Keratinocyte (primary cell): ENCODE results near the gene KCNJ14. TPM values are rescaled to one million over a fixed set of nuclear protein-coding genes. Genes with fewer than 3 reads are reported as not detected.

Experiments used
- DNase-seq: peaks from one replicate; pipeline ENCODE4 v3.0.0-alpha.2; 2011; ENCODE audit warnings: low read depth, missing footprints, low spot score
- FAIRE-seq: peaks from 2 replicates; lab custom pipeline; 2011; peaks lifted over from hg19 to GRCh38; lab: Jason Lieb, UNC
- H2AFZ ChIP-seq: 2 replicates; pipeline ENCODE4 v1.6.0; 2012; ENCODE audit warnings: low read length, control low read depth, inconsistent platforms; ENCODE audit not compliant: control insufficient read depth
- H3K27ac ChIP-seq: 2 replicates; pipeline ENCODE4 v1.5.1; 2011; ENCODE audit warnings: low read length; ENCODE audit not compliant: control insufficient read depth, insufficient read depth
- H3K27me3 ChIP-seq: 3 replicates; pipeline ENCODE4 v1.6.0; 2011; ENCODE audit warnings: low read length; ENCODE audit not compliant: control insufficient read depth, insufficient read depth; ENCODE audit errors: extremely low read depth
- H3K36me3 ChIP-seq, 2 experiments: 2 replicates in 1 of 2; 3 replicates in 1 of 2; pipeline ENCODE4 v1.5.1; 2011; ENCODE audit warnings: low read length in 2 of 2, mild to moderate bottlenecking in 1 of 2; ENCODE audit not compliant: control insufficient read depth in 2 of 2, insufficient read depth in 2 of 2; ENCODE audit errors: extremely low read depth in 1 of 2
- H3K4me1 ChIP-seq: 3 replicates; pipeline ENCODE4 v1.5.1; 2011; ENCODE audit warnings: low read length; ENCODE audit not compliant: control insufficient read depth, insufficient read depth; ENCODE audit errors: extremely low read depth
- H3K4me2 ChIP-seq: 3 replicates; pipeline ENCODE4 v1.6.0; 2011; ENCODE audit warnings: low read depth, low read length; ENCODE audit not compliant: control insufficient read depth, insufficient read depth; ENCODE audit errors: extremely low read depth
- H3K4me3 ChIP-seq, 3 experiments: fragments of 200-600 bp in 1 of 3; sonication (generic) in 1 of 3; 2 replicates in 2 of 3; 3 replicates in 1 of 3; pipeline ENCODE4 v1.5.1; 2011 to 2016; ENCODE audit warnings: low read length in 3 of 3, mild to moderate bottlenecking in 3 of 3, control low read depth in 2 of 3, inconsistent platforms in 1 of 3, low read depth in 1 of 3, mixed read lengths in 1 of 3, mixed run types in 1 of 3, moderate library complexity in 1 of 3; ENCODE audit not compliant: control insufficient read depth in 2 of 3, insufficient read depth in 2 of 3; ENCODE audit errors: extremely low read depth in 1 of 3
- H3K79me2 ChIP-seq: 2 replicates; pipeline ENCODE4 v1.6.0; 2012; ENCODE audit warnings: low read length; ENCODE audit not compliant: control insufficient read depth, insufficient read depth
- H3K9ac ChIP-seq: 3 replicates; pipeline ENCODE4 v1.6.0; 2011; ENCODE audit warnings: low read length; ENCODE audit not compliant: control insufficient read depth, insufficient read depth; ENCODE audit errors: extremely low read depth
- H3K9me1 ChIP-seq: 3 replicates; pipeline ENCODE4 v1.6.0; 2011; ENCODE audit warnings: low read length; ENCODE audit not compliant: control insufficient read depth, insufficient read depth; ENCODE audit errors: extremely low read depth
- H3K9me3 ChIP-seq: 2 replicates; pipeline ENCODE4 v1.5.1; 2012; ENCODE audit warnings: low read depth, low read length; ENCODE audit not compliant: control insufficient read depth
- H4K20me1 ChIP-seq: 3 replicates; pipeline ENCODE4 v1.6.0; 2011; ENCODE audit warnings: low read length; ENCODE audit not compliant: control insufficient read depth, insufficient read depth; ENCODE audit errors: extremely low read depth
- EZH2 ChIP-seq: IDR thresholded peaks from one replicate; pipeline ENCODE4 v1.6.1; 2012; ENCODE audit warnings: inconsistent platforms, mild to moderate bottlenecking, low read length, moderate library complexity
- dilution Hi-C: fragments of 300-500 bp; cut with MboI; formaldehyde crosslinking; loops from one replicate; pipeline ENCODE4 v1.7.0; 2020; ENCODE audit warnings: low sequenced_read_pairs; ENCODE audit not compliant: extremely low pct_ligation_motif_present
- polyA plus RNA-seq, 5 experiments: library from polyadenylated mRNA; depleted of rRNA in 3 of 5; stranded (reverse) in 3 of 5; stranded (forward) in 1 of 5; unstranded in 1 of 5; fragments of >200 nt; gene quantifications; 1 replicate in 1 of 5; 2 replicates in 3 of 5; 3 replicates in 1 of 5; pipeline versions ENCODE4 v1.2.1 to v1.2.3, GENCODE V29; 2011 to 2012; ENCODE audit warnings: missing spikeins in 2 of 5, low read depth in 1 of 5, low replicate concordance in 1 of 5
- TF ChIP-seq, protein P1 (sequence below), 3 experiments: IDR thresholded peaks in 1 of 3; conservative IDR thresholded peaks in 1 of 3; optimal IDR thresholded peaks in 1 of 3; 2 replicates in 2 of 3; 3 replicates in 1 of 3; pipeline versions ENCODE3 to v1.5.1; 2011; ENCODE audit warnings: low read length in 3 of 3, mild to moderate bottlenecking in 3 of 3, moderate library complexity in 2 of 3, control low read depth in 1 of 3, inconsistent platforms in 1 of 3; ENCODE audit not compliant: insufficient read depth in 2 of 3; ENCODE audit errors: extremely low read depth in 1 of 3

Gene KCNJ14
- polyA plus RNA-seq, 1 donor (not counting 4 experiments of a cell fraction or from before 2014, with no cell fraction given) = 0.39 TPM

DNA sequence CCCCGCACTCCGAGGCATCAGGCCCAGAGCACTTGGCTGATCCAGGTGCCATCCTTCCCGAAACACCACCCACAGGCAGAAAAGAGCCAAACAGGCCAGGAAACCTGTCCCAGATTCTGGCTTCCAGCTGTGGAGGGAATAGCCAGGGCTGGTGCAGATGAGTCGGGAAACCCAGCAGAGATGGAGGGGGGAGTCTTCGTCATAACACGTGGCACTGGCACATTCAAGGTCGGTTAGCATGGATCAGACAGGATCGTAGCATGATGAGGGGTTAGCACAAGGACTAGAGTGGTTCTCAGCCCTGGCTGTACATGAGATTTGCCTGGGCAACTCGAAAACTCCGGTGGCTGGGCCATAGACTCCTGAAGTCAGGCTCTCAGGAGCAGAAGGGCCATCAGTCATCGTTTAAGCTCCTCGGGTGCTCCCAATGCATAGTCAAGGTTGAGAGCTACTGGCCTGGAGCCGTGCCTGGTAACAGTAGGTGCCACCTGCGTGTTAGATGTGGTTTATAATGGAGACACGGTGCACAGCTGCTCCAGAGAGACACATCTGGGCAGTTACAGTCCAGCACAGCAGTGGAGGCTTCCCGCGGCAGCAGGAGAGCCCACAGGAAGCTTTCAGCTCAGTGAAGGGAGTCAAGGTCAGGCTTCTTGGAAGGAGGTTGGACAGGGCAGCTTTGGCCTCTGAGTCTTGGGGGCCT lies 20.1 kb downstream of the KCNJ14 start:
- Histone ChIP-seq H3K36me3 (peaks cover 58 to 68% of the 10 kb centered on the region in 2 experiments), H3K9ac (no peak overlapping the region), H3K27me3 (no peaks in the 10 kb centered on the region), H3K4me2 (no peak overlapping the region), H3K9me1 (no peaks in the 10 kb centered on the region), H3K4me3 (no peak overlapping the region), H3K9me3 (no peaks in the 10 kb centered on the region), H3K79me2 (peaks cover 9% of the 10 kb centered on the region), H3K27ac (no peak overlapping the region), H4K20me1 (peaks cover 5% of the 10 kb centered on the region), H2AFZ (no peak overlapping the region), H3K4me1 (peaks cover 20% of the 10 kb centered on the region)
- DNase-seq (no peak), FAIRE-seq (no peak)
- dilution Hi-C loops = no loop called here
- TF ChIP-seq, protein P1, sequence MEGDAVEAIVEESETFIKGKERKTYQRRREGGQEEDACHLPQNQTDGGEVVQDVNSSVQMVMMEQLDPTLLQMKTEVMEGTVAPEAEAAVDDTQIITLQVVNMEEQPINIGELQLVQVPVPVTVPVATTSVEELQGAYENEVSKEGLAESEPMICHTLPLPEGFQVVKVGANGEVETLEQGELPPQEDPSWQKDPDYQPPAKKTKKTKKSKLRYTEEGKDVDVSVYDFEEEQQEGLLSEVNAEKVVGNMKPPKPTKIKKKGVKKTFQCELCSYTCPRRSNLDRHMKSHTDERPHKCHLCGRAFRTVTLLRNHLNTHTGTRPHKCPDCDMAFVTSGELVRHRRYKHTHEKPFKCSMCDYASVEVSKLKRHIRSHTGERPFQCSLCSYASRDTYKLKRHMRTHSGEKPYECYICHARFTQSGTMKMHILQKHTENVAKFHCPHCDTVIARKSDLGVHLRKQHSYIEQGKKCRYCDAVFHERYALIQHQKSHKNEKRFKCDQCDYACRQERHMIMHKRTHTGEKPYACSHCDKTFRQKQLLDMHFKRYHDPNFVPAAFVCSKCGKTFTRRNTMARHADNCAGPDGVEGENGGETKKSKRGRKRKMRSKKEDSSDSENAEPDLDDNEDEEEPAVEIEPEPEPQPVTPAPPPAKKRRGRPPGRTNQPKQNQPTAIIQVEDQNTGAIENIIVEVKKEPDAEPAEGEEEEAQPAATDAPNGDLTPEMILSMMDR (optimal IDR thresholded peaks at IDR 0.05 in 1 of 3, IDR thresholded peaks at IDR 0.05 in 1 of 3, conservative IDR thresholded peaks at IDR 0.05 in 1 of 3; ENCODE audit: extremely low read depth in 1 of 3, insufficient read depth in 2 of 3, low read length in 3 of 3) = no peak
- no peak for TF ChIP-seq EZH2

DNA sequence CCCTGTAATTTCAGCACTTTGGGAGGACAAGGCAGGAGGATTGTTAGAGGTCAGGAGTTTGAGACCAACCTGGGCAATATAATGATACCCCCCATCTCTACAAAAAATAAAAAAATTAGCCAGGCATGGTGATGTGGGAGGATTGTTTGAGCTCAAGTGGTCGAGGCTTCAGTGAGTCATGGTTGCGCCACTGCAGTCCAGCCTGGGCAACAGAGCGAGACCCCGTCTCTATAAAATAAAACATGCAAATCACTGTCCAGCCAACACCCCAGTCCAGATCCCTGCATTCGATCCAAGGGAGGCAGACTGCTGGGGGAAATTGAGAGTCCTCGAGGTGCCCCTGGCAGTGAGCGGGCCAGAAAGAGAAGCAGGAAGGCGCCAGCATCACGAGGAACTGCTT lies 20.8 kb downstream of the KCNJ14 start:
- dilution Hi-C loops = no loop called here
- FAIRE-seq = no peak
- Histone ChIP-seq H3K4me1 (peaks cover 24% of the 10 kb centered on the region), H3K27me3 (no peaks in the 10 kb centered on the region), H3K4me3 (no peak overlapping the region), H3K9ac (no peak overlapping the region), H3K27ac (no peak overlapping the region), H2AFZ (no peak overlapping the region), H3K4me2 (no peak overlapping the region), H3K9me3 (no peaks in the 10 kb centered on the region), H3K79me2 (peaks cover 4% of the 10 kb centered on the region), H3K9me1 (no peaks in the 10 kb centered on the region), H3K36me3 (peaks cover 52 to 61% of the 10 kb centered on the region in 2 experiments), H4K20me1 (peaks cover 5% of the 10 kb centered on the region)
- DNase-seq = no peak
- TF ChIP-seq EZH2 = no peak
- TF ChIP-seq, protein P1 (optimal IDR thresholded peaks at IDR 0.05 in 1 of 3, IDR thresholded peaks at IDR 0.05 in 1 of 3, conservative IDR thresholded peaks at IDR 0.05 in 1 of 3; ENCODE audit: extremely low read depth in 1 of 3, insufficient read depth in 2 of 3, low read length in 3 of 3) = no peak
